ENCODE data around the gene ZNF438.
"Not testable (repeated sequence)": the region's sequence is repeated elsewhere in the genome, so short reads cannot be mapped to it uniquely, and the experiment has no call there.

ZNF438 gene

DNA sequence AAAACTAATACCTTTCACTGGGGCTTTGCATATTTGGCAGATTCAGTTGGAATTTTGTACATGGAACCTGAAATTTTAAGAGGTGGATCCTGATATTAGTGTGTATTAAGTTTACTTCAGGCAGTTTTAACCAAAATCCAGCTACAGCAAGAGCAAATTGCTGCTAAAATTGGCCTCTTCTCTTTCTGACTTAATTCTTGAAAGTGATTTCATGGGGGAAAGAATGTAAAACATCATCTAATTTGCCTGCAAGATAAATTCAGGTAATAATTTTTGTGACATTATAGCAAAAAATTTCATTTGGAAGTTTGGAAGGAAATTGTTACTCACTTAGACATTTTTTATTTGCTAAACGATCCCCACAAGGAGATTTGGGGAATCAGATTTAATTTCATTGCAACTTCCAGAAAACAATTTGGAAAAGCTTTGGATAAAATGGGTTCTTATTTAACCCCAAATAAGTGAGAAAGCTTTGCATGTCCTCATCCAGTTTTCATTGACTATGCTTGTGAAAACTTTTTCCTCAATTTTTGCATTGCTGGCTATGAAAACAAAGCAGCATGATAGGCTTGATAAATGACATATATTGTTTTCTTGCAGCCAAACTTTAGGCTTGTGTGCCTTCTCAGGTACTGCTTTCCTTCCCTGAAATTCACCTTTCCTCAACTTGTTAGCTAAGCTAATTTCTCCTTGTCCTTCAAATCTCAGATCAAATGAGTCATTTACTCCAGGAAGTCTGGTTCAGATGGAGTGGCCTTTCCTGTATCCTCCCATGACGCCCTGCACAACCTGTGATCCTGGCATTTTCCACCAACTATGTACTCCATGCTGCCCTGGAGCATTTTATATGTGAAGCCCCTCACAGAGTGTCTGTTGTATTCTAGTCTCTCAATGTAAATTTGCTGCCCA is 27.4 kb upstream of the ZNF438 start:
- H4K8ac ChIP-seq (ENCODE audit: low read depth, low read length): no peak overlapping the region
- no peak overlapping the region for H2BK15ac ChIP-seq (replicated peaks; ENCODE audit: low read depth)
- no peak overlapping the region for H3K9ac ChIP-seq (ENCODE audit: low read length)
- no peak overlapping the region for H3K56ac ChIP-seq (ENCODE audit: low read length)
- DNase-seq: no peak
- no peak overlapping the region for H2AK5ac ChIP-seq (ENCODE audit: low read length)
- no peak overlapping the region for H3K27ac ChIP-seq (ENCODE audit: low read depth, low read length)
- H4K5ac ChIP-seq (ENCODE audit: low read length): no peak overlapping the region
- no peak overlapping the region for H3K18ac ChIP-seq (ENCODE audit: low read length)
- no peak overlapping the region for H3K23ac ChIP-seq (ENCODE audit: low read length)
- H3K4me3 ChIP-seq (ENCODE audit: low read length): no peak overlapping the region
- WGBS (ENCODE audit: extremely low coverage, insufficient coverage, low lambda C conversion rate): no CpG with 5 or more reads among the region's 2 CpGs
- no peak overlapping the region for H2BK5ac ChIP-seq (ENCODE audit: low read length)
- no peaks in the 10 kb centered on the region for H3K27me3 ChIP-seq (ENCODE audit: insufficient read depth, low read length, poor library complexity)
- no peaks in the 10 kb centered on the region for H3K79me1 ChIP-seq (ENCODE audit: low read length)
- no peak overlapping the region for H3K4ac ChIP-seq (ENCODE audit: low read depth, low read length)
- no peaks in the 10 kb centered on the region for H3K36me3 ChIP-seq (ENCODE audit: control insufficient read depth, insufficient read depth, low read length)
- H3K4me1 ChIP-seq (ENCODE audit: control insufficient read depth, low read depth, low read length): no peaks in the 10 kb centered on the region
- H3K4me2 ChIP-seq (ENCODE audit: low read length): no peak overlapping the region
- no peak overlapping the region for H2BK120ac ChIP-seq (ENCODE audit: low read depth, low read length)
- no peaks in the 10 kb centered on the region for H3K79me2 ChIP-seq (ENCODE audit: control insufficient read depth, insufficient read depth, low read length)

DNA sequence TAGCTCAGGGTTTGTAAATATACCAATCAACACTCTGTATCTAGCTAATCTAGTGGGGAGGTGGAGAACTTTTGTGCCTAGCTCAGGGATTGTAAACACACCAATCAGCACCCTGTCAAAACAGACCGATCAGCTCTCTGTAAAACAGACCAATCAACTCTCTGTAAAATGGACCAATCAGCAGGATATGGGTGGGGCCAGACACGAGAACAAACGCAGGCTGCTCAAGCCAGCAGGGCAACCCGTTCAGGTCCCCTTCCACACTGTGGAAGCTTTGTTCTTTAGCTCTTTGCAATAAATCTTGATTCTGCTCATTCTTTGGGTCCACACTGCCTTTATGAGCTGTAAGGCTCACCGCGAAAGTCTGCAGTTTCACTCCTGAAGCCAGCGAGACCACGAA is 25.0 kb upstream of the ZNF438 start:
- not testable (repeated sequence) for H3K4ac ChIP-seq (ENCODE audit: low read depth, low read length); H2BK5ac ChIP-seq (ENCODE audit: low read length); H3K23ac ChIP-seq (ENCODE audit: low read length); H4K8ac ChIP-seq (ENCODE audit: low read depth, low read length); H3K56ac ChIP-seq (ENCODE audit: low read length); H3K79me1 ChIP-seq (ENCODE audit: low read length); H3K4me1 ChIP-seq (ENCODE audit: control insufficient read depth, low read depth, low read length); H3K9ac ChIP-seq (ENCODE audit: low read length); H2BK120ac ChIP-seq (ENCODE audit: low read depth, low read length); H2AK5ac ChIP-seq (ENCODE audit: low read length); H3K18ac ChIP-seq (ENCODE audit: low read length); H3K4me2 ChIP-seq (ENCODE audit: low read length); H3K27ac ChIP-seq (ENCODE audit: low read depth, low read length); DNase-seq; H3K4me3 ChIP-seq (ENCODE audit: low read length); H3K27me3 ChIP-seq (ENCODE audit: insufficient read depth, low read length, poor library complexity); H3K79me2 ChIP-seq (ENCODE audit: control insufficient read depth, insufficient read depth, low read length); H4K5ac ChIP-seq (ENCODE audit: low read length); H3K36me3 ChIP-seq (ENCODE audit: control insufficient read depth, insufficient read depth, low read length); H2BK15ac ChIP-seq (replicated peaks; ENCODE audit: low read depth)
- WGBS (ENCODE audit: extremely low coverage, insufficient coverage, low lambda C conversion rate): no CpG with 5 or more reads among the region's 8 CpGs

DNA sequence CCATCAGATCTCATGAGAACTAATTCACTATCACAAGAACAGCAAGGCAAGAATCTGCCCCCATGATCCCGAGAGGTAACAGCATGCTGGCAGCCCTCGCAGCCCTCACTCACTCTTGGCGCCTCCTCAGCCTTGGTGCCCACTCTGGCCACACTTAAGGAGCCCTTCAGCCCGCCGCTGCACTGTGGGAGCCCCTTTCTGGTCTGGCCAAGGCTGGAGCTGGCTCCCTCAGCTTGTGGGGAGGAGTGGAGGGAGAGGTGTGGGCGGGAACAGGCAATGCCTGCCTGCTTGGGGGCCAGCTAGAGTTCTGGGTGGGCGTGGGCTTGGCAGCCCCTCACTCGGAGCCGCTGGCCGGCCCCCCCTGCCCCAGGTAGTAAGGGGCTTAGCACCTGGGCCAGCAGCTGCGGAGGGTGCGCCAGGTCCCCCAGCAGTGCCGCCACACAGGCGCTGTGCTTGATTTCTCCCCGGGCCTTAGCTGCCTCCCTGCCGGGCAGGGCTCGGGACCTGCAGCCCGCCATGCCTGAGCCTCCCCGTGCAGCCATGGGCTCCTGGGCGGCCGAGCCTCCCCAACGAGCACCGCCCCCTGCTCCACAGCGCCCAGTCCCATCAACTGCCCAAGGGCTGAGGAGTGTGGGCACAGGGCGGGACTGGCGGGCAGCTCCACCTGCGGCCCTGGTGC is 24.0 kb upstream of the ZNF438 start:
- WGBS (ENCODE audit: extremely low coverage, insufficient coverage, low lambda C conversion rate): no CpG with 5 or more reads among the region's 27 CpGs
- H3K4me1 ChIP-seq (ENCODE audit: control insufficient read depth, low read depth, low read length): no peaks in the 10 kb centered on the region

DNA sequence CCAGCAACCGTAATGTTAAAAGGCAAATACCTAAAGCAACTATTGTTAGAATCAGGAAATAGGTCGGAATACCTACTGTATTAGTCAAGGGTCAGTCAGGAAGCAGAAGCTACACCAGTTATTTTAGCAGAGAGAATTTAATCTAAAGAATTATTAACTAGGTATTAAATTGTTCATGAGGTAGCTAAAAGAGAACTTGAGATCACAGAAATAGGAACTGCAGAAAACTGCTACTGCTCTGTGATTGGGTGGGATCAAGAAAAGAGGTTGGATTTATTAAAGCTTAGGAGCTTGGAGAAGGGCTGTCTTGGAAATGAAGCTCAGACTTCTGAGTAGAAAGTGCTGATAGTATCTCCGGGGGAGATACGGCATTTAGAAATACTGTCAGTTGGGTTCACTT is 20.0 kb upstream of the ZNF438 start:
- no peaks in the 10 kb centered on the region for H3K79me1 ChIP-seq (ENCODE audit: low read length)
- no peak overlapping the region for H4K5ac ChIP-seq (ENCODE audit: low read length)
- WGBS (ENCODE audit: extremely low coverage, insufficient coverage, low lambda C conversion rate): no CpG with 5 or more reads among the region's 4 CpGs
- H2BK15ac ChIP-seq (replicated peaks; ENCODE audit: low read depth): no peak overlapping the region
- no peaks in the 10 kb centered on the region for H3K36me3 ChIP-seq (ENCODE audit: control insufficient read depth, insufficient read depth, low read length)
- H3K4me3 ChIP-seq (ENCODE audit: low read length): no peak overlapping the region
- no peak overlapping the region for H3K4me2 ChIP-seq (ENCODE audit: low read length)
- no peak overlapping the region for H2BK120ac ChIP-seq (ENCODE audit: low read depth, low read length)
- no peaks in the 10 kb centered on the region for H3K79me2 ChIP-seq (ENCODE audit: control insufficient read depth, insufficient read depth, low read length)
- no peak overlapping the region for H3K56ac ChIP-seq (ENCODE audit: low read length)
- no peak overlapping the region for H3K4ac ChIP-seq (ENCODE audit: low read depth, low read length)
- no peak overlapping the region for H3K18ac ChIP-seq (ENCODE audit: low read length)
- no peak overlapping the region for H3K9ac ChIP-seq (ENCODE audit: low read length)
- H3K4me1 ChIP-seq (ENCODE audit: control insufficient read depth, low read depth, low read length): no peaks in the 10 kb centered on the region
- H2BK5ac ChIP-seq (ENCODE audit: low read length): no peak overlapping the region
- H2AK5ac ChIP-seq (ENCODE audit: low read length): no peak overlapping the region
- no peaks in the 10 kb centered on the region for H3K27me3 ChIP-seq (ENCODE audit: insufficient read depth, low read length, poor library complexity)
- H3K23ac ChIP-seq (ENCODE audit: low read length): no peak overlapping the region
- DNase-seq: no peak
- H4K8ac ChIP-seq (ENCODE audit: low read depth, low read length): no peak overlapping the region
- no peak overlapping the region for H3K27ac ChIP-seq (ENCODE audit: low read depth, low read length)

More for the DNA sequence above, 24.0 kb upstream of the ZNF438 start:
- H3K4me2 ChIP-seq (ENCODE audit: low read length): no peak overlapping the region
- H2BK120ac ChIP-seq (ENCODE audit: low read depth, low read length): no peak overlapping the region
- H3K56ac ChIP-seq (ENCODE audit: low read length): no peak overlapping the region
- H2BK5ac ChIP-seq (ENCODE audit: low read length): no peak overlapping the region
- H4K8ac ChIP-seq (ENCODE audit: low read depth, low read length): no peak overlapping the region
- H2BK15ac ChIP-seq (replicated peaks; ENCODE audit: low read depth): no peak overlapping the region
- H3K9ac ChIP-seq (ENCODE audit: low read length): no peak overlapping the region
- no peaks in the 10 kb centered on the region for H3K79me1 ChIP-seq (ENCODE audit: low read length)
- H4K5ac ChIP-seq (ENCODE audit: low read length): no peak overlapping the region
- no peak overlapping the region for H3K4me3 ChIP-seq (ENCODE audit: low read length)
- H3K27me3 ChIP-seq (ENCODE audit: insufficient read depth, low read length, poor library complexity): no peaks in the 10 kb centered on the region
- DNase-seq: no peak
- H3K23ac ChIP-seq (ENCODE audit: low read length): no peak overlapping the region
- H3K79me2 ChIP-seq (ENCODE audit: control insufficient read depth, insufficient read depth, low read length): no peaks in the 10 kb centered on the region
- no peak overlapping the region for H3K27ac ChIP-seq (ENCODE audit: low read depth, low read length)
- H2AK5ac ChIP-seq (ENCODE audit: low read length): no peak overlapping the region
- no peak overlapping the region for H3K18ac ChIP-seq (ENCODE audit: low read length)
- no peak overlapping the region for H3K4ac ChIP-seq (ENCODE audit: low read depth, low read length)
- H3K36me3 ChIP-seq (ENCODE audit: control insufficient read depth, insufficient read depth, low read length): no peaks in the 10 kb centered on the region

DNA sequence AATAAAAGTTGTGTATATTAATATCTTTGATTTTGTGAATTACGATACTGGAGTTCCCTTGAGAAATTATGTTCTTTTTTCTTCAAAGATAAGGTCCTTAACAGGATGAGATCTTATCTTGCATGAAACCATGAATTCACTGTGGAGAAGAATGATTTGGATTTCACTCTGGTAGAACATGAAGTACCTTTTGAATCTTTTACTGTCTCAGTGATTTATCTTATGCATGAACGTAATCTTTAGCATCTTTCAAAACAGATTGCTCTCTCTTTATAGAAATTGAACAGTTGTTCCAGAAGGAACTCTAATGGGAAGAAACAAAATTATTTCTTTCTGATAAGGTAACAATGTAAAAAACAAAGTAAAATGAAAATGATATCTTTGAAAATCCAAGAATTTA is 11.0 kb upstream of the ZNF438 start:
- no peak overlapping the region for H3K4ac ChIP-seq (ENCODE audit: low read depth, low read length)

More for the DNA sequence above, 11.0 kb upstream of the ZNF438 start:
- Histone ChIP-seq H3K27ac (ENCODE audit: low read depth, low read length) (no peak overlapping the region), H3K4me1 (ENCODE audit: control insufficient read depth, low read depth, low read length) (no peaks in the 10 kb centered on the region), H2BK120ac (ENCODE audit: low read depth, low read length) (no peak overlapping the region), H3K36me3 (ENCODE audit: control insufficient read depth, insufficient read depth, low read length) (no peaks in the 10 kb centered on the region), H3K56ac (ENCODE audit: low read length) (no peak overlapping the region), H3K27me3 (ENCODE audit: insufficient read depth, low read length, poor library complexity) (no peaks in the 10 kb centered on the region), H4K8ac (ENCODE audit: low read depth, low read length) (no peak overlapping the region), H4K5ac (ENCODE audit: low read length) (no peak overlapping the region), H2BK15ac (replicated peaks; ENCODE audit: low read depth) (no peak overlapping the region), H3K23ac (ENCODE audit: low read length) (no peak overlapping the region), H2BK5ac (ENCODE audit: low read length) (no peak overlapping the region), H3K4me2 (ENCODE audit: low read length) (no peak overlapping the region), H3K9ac (ENCODE audit: low read length) (no peak overlapping the region), H3K18ac (ENCODE audit: low read length) (no peak overlapping the region), H3K79me1 (ENCODE audit: low read length) (no peaks in the 10 kb centered on the region), H2AK5ac (ENCODE audit: low read length) (no peak overlapping the region), H3K4me3 (ENCODE audit: low read length) (no peak overlapping the region), H3K79me2 (ENCODE audit: control insufficient read depth, insufficient read depth, low read length) (no peaks in the 10 kb centered on the region)
- no peak for DNase-seq
- WGBS (ENCODE audit: extremely low coverage, insufficient coverage, low lambda C conversion rate): no CpG with 5 or more reads among the region's 2 CpGs

Measured in mesendoderm (in vitro differentiated cells).